PFSK-1 (cell line): ENCODE results near the gene BRI3.
A peak's percentile ranks its signal among the peaks of the same experiment; 100 is the strongest.

Source experiments
- FOXP2 ChIP-seq: optimal IDR thresholded peaks from 2 replicates; pipeline ENCODE3; 2011; ENCODE audit warnings: borderline replicate concordance, control low read depth, inconsistent platforms; ENCODE audit not compliant: insufficient read depth; ENCODE audit errors: extremely low read length, extremely low read depth
- POLR2AphosphoS5 ChIP-seq: IDR thresholded peaks from 2 replicates; pipeline ENCODE4 v1.6.1; 2012; ENCODE audit warnings: low read depth, mild to moderate bottlenecking, control low read depth, low read length, moderate library complexity
- REST ChIP-seq, 2 experiments: IDR thresholded peaks; 2 replicates each; pipeline versions ENCODE4 v1.6.1 to v1.8.0; 2011 to 2012; ENCODE audit warnings: low read depth in 2 of 2, low read length in 2 of 2, control low read depth in 1 of 2, inconsistent platforms in 1 of 2, mild to moderate bottlenecking in 1 of 2, moderate library complexity in 1 of 2; ENCODE audit not compliant: insufficient read depth in 1 of 2
- SIN3A ChIP-seq: IDR thresholded peaks from 2 replicates; pipeline ENCODE4 v1.6.1; 2012; ENCODE audit warnings: mild to moderate bottlenecking, low read length, moderate library complexity, borderline replicate concordance; ENCODE audit not compliant: insufficient read depth
- TAF1 ChIP-seq: IDR thresholded peaks from 2 replicates; pipeline ENCODE4 v1.6.1; 2012; ENCODE audit warnings: low read length, control low read depth, borderline replicate concordance; ENCODE audit not compliant: insufficient read depth

The BRI3 gene

GRCh38 chr7:98293265-98293664 is 11.8 kb downstream of the BRI3 start:
- TF ChIP-seq REST (IDR thresholded peaks at IDR 0.05; ENCODE audit: insufficient read depth in 1 of 2, low read depth in 2 of 2, low read length in 2 of 2) = no peak
- TF ChIP-seq SIN3A = no peak
- no peak for TF ChIP-seq FOXP2
- no peak for TF ChIP-seq TAF1

DNA sequence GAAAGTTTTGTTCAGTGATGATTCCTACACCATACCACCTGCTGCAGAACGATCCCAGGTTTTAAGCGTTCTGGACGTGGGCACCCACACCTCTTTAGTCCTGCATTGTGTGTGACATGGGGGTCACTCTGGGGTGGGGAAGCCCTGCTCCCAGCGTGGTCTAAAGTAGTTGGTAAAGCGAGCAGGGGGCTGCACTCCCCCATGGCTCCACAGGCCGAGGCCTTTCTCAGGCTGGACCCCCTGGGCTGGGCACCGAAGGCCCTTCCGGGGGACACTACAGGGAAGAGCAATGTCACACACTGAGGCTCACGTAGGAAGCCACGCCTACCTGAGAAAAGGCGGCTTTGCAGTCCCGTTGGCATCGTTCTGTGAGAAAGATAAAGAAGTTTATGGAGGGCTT is 12.3 kb downstream of the BRI3 start:
- TF ChIP-seq REST (IDR thresholded peaks at IDR 0.05; ENCODE audit: insufficient read depth in 1 of 2, low read depth in 2 of 2, low read length in 2 of 2) (no peak), FOXP2 (no peak), SIN3A (no peak), TAF1 (no peak), POLR2AphosphoS5 (no peak)

GRCh38 chr7:98294326-98294725 is 12.8 kb downstream of the BRI3 start:
- TF ChIP-seq REST (IDR thresholded peaks at IDR 0.05; ENCODE audit: insufficient read depth in 1 of 2, low read depth in 2 of 2, low read length in 2 of 2) (no peak), TAF1 (no peak), SIN3A (no peak), POLR2AphosphoS5 (no peak), FOXP2 (no peak)

DNA sequence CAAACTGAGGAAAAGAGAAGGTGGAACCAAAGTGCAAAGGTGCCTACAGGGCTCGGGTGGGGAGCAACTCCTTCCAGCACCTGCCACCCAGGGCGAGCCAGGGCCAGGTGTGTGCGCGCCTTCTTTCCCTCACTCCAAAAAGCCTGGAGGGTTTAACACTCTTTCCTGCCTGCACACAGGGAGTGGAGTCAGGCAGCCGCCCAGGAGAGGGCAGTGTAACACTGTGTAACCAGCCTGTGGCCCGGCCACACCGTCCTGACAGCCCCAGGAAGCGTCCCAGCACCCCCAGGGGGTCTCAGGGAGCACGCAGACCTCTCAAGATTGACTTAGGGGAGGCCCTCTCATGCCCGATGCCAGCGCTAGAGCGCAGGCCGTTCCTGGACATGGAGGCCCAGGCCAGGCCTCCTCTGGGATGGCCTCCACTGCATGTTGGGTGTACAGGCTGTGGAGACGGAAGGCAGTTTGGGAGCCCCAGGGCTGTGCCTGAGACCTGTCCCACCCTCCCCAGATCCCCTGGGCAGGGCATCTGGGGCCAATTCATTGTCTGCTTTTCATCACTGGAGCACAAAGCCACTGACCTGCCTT is 13.4 kb downstream of the BRI3 start:
- no peak for TF ChIP-seq FOXP2
- peak; percentile 36; the same call in 1 of the 2 replicates for TF ChIP-seq POLR2AphosphoS5

DNA sequence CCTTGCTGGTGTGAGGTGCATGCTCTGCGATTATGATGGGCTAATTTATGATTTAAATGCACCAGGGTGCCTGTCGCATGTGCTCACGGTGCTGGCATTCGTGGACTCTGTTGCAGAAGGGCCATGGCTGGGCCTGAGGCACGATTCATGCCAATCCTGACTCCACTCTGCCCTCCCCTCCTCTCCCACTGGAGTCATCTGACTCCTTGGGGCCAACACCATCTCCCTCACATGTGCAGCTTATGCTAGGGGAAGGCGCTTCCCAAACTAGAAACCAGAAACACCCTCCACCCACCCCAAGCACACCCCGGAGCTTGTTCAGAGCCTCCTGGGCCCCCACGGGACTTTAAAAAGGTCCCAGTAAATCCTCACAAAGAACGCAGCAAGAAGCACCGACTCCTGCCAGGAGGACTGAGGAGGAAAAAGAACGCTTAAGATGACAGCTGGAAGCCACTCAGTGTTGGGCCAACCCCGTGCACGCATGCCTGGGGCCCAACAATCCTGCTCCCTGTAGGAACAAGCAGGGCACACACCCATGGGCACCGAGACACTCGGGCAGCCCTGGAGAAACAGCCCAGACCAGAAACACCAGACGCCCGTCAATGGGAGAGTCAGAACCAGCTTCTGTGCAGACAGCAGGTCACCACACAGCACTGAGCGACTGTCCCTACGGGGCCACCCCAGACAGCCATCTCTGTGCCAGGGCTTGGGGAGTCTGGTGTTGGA is 14.1 kb downstream of the BRI3 start:
- no peak for TF ChIP-seq TAF1
- TF ChIP-seq POLR2AphosphoS5 = no peak
- TF ChIP-seq SIN3A = no peak
- no peak for TF ChIP-seq FOXP2
- no peak for TF ChIP-seq REST (IDR thresholded peaks at IDR 0.05; ENCODE audit: insufficient read depth in 1 of 2, low read depth in 2 of 2, low read length in 2 of 2)
